HepG2 (cell line): Measurements from ENCODE around the gene CDK14. TPM values are rescaled to one million over a fixed set of nuclear protein-coding genes. Genes with fewer than 3 reads are reported as not detected.

ENCODE experiments used
- ASH2L ChIP-seq: fragments of 300-600, 200-600 bp; sonication (generic); IDR thresholded peaks from 2 replicates; pipeline ENCODE4 v1.7.0; 2017; ENCODE audit warnings: low read depth, mild to moderate bottlenecking, moderate library complexity, mixed read lengths, low read length; ENCODE audit not compliant: insufficient read length
- CEBPB ChIP-seq: IDR thresholded peaks from 2 replicates; pipeline ENCODE4 v1.6.1; 2011; ENCODE audit warnings: low read depth, low read length, improper control_type of control experiment, borderline replicate concordance
- EHMT2 ChIP-seq: fragments of 200-600 bp; sonication (generic); IDR thresholded peaks from 2 replicates; pipeline ENCODE4 v1.7.0; 2017; ENCODE audit warnings: antibody characterized with exemption, low read depth, low read length, borderline replicate concordance
- GATAD2A ChIP-seq: IDR thresholded peaks from 2 replicates; pipeline ENCODE4 v1.6.1; 2016
- KAT2B ChIP-seq: fragments of 150-350 bp; IDR thresholded peaks from 2 replicates; pipeline ENCODE4 v1.6.1; 2014; ENCODE audit warnings: low read depth, low read length, borderline replicate concordance
- KDM2A ChIP-seq: sonication (generic); formaldehyde crosslinking; IDR thresholded peaks from 2 replicates; pipeline ENCODE4 v1.4.0; 2020; ENCODE audit warnings: low read depth, missing genetic modification reagents, borderline replicate concordance
- MAX ChIP-seq: IDR thresholded peaks from 2 replicates; pipeline ENCODE4 v1.6.1; 2012; ENCODE audit warnings: inconsistent platforms
- NONO ChIP-seq, 2 experiments: fragments of 450-650 bp in 1 of 2; sonication (generic) in 1 of 2; formaldehyde crosslinking in 1 of 2; IDR thresholded peaks in 1 of 2; conservative IDR thresholded peaks in 1 of 2; 2 replicates each; pipeline versions ENCODE4 v1.6.1 to v1.8.0; 2017 to 2022; ENCODE audit warnings: mild to moderate bottlenecking in 1 of 2, missing genetic modification reagents in 1 of 2, moderate library complexity in 1 of 2
- PHF5A ChIP-seq: IDR thresholded peaks from one replicate; pipeline ENCODE4 v1.6.1; 2018; ENCODE audit warnings: low read depth, missing genetic modification reagents; ENCODE audit not compliant: unreplicated experiment
- TBX2 ChIP-seq: sonication (generic); formaldehyde crosslinking; IDR thresholded peaks from 2 replicates; pipeline ENCODE4 v1.5.0; 2020; ENCODE audit warnings: missing genetic modification reagents, mild to moderate bottlenecking, borderline replicate concordance
- ZBTB1 ChIP-seq: sonication (generic); formaldehyde crosslinking; IDR thresholded peaks from 2 replicates; pipeline ENCODE4 v1.4.0; 2020; ENCODE audit warnings: missing genetic modification reagents, borderline replicate concordance
- ZBTB43 ChIP-seq: sonication (generic); formaldehyde crosslinking; conservative IDR thresholded peaks from 2 replicates; pipeline ENCODE4 v1.4.0; 2020; ENCODE audit warnings: missing genetic modification reagents
- ZIK1 ChIP-seq: sonication (generic); formaldehyde crosslinking; IDR thresholded peaks from 2 replicates; pipeline ENCODE4 v1.5.0; 2020; ENCODE audit warnings: mild to moderate bottlenecking, low read depth, missing genetic modification reagents, borderline replicate concordance
- ZKSCAN1 ChIP-seq: fragments of 150-350 bp; IDR thresholded peaks from 2 replicates; pipeline ENCODE4 v1.6.1; 2014; ENCODE audit warnings: low read length
- ZNF792 ChIP-seq: IDR thresholded peaks from 2 replicates; pipeline ENCODE4 v1.6.1; 2016
- polyA plus RNA-seq, 8 experiments: library from polyadenylated mRNA; depleted of rRNA in 3 of 8; stranded (reverse) in 7 of 8; unstranded in 1 of 8; fragments of >200 nt; fragmentation: Illumina TruSeq in 4 of 8; extraction: Trizol in 4 of 8; gene quantifications; 2 replicates each; pipeline versions ENCODE4 v1.2.1 to v1.2.3, GENCODE V29; 2011 to 2016; ENCODE audit warnings: low read depth in 4 of 8, missing spikeins in 1 of 8, mixed read lengths in 1 of 8; ENCODE audit not compliant: insufficient read depth in 1 of 8
- total RNA-seq, 5 experiments: library from RNA; depleted of rRNA; stranded (reverse); fragments of >200 nt; fragmentation: Illumina TruSeq; extraction: Trizol; gene quantifications; 2 replicates each; pipeline ENCODE4 v1.2.3, GENCODE V29; 2016; ENCODE audit warnings: low read depth in 1 of 5
- TF ChIP-seq, protein P1 (sequence below), 2 experiments: sonication (generic) in 1 of 2; formaldehyde crosslinking in 1 of 2; IDR thresholded peaks; 2 replicates each; pipeline versions ENCODE4 v1.5.1 to v1.6.1; 2011 to 2020; ENCODE audit warnings: borderline replicate concordance in 1 of 2, low read depth in 1 of 2, low read length in 1 of 2, mild to moderate bottlenecking in 1 of 2, missing genetic modification reagents in 1 of 2, moderate library complexity in 1 of 2
- TF ChIP-seq, protein P2 (sequence below): sonication (generic); formaldehyde crosslinking; IDR thresholded peaks from 2 replicates; pipeline ENCODE4 v1.4.0; 2020; ENCODE audit warnings: missing genetic modification reagents
- TF ChIP-seq, protein P3 (sequence below): sonication (generic); formaldehyde crosslinking; IDR thresholded peaks from 2 replicates; pipeline ENCODE4 v1.4.0; 2020; ENCODE audit warnings: missing genetic modification reagents
- TF ChIP-seq, protein P4 (sequence below): IDR thresholded peaks from 2 replicates; pipeline ENCODE4 v1.6.1; 2016; ENCODE audit warnings: mild to moderate bottlenecking

CDK14 gene
- total and polyA plus RNA-seq, 2 of the 13 experiments (the other 11 are each of a cell fraction or from before 2014, with no cell fraction given): 0.26 to 0.71 TPM

DNA sequence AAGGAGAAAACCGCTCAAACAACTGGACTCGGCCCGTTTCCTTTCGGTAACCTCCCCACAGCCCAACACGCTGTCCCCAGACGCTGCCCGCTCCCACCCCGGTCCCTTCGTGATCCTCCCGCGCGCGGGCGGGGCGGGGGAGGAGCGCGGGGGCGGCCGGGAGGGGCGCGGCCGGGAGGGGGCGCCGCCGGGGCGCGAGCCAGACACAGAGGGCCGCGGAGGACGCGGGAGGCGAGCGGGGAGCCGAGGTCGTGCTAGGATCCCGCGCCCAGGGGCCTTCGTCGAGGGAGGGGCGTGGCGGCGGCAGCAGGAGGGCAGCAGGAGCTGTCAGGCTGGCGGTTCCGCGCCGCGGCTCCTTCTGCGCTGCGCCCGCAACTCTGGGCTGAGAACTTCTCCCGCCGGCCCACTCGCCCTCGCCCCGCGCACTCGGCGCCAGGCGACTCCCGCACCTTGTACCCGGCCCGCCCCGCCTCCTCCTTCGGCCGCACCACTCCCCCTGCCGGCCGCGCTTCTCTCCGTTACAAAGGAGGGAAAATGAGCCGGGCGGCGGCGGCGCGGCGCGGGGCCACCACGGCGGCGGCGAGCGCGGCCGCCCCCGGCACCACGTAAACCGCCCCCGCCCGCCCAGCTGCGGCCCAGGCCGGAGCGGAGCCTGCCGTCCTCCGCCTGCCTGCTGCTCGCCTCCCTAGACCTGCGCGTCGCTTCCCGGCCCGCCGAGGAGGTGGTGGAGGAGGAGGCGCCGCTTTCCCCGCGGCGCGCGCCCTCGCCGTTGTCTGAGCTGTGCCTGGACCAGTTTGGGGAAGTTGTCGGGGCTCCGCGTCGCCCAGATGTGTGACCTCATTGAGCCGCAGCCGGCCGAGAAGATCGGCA is at the start of gene CDK14 (continued):
- TF ChIP-seq, protein P1, sequence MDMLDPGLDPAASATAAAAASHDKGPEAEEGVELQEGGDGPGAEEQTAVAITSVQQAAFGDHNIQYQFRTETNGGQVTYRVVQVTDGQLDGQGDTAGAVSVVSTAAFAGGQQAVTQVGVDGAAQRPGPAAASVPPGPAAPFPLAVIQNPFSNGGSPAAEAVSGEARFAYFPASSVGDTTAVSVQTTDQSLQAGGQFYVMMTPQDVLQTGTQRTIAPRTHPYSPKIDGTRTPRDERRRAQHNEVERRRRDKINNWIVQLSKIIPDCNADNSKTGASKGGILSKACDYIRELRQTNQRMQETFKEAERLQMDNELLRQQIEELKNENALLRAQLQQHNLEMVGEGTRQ (IDR thresholded peaks at IDR 0.05; ENCODE audit: low read depth, low read length): no peak
- TF ChIP-seq, protein P1 (CRISPR knock-in tag; IDR thresholded peaks at IDR 0.05; ENCODE audit: borderline replicate concordance): no peak
- TF ChIP-seq ZIK1 (CRISPR knock-in tag) (no peak), ZBTB43 (CRISPR knock-in tag) (no peak), EHMT2 (no peak), GATAD2A (no peak), ZNF792 (no peak), PHF5A (no peak), KDM2A (CRISPR knock-in tag) (peak; percentile 80), ZKSCAN1 (no peak), CEBPB (no peak), NONO (IDR thresholded peaks at IDR 0.05) (no peak), NONO (CRISPR knock-in tag; conservative IDR thresholded peaks at IDR 0.05) (no peak), MAX (peak; percentile 49), KAT2B (no peak), TBX2 (CRISPR knock-in tag) (no peak), ZBTB1 (CRISPR knock-in tag) (peak; percentile 92; the same call in 1 of the 2 replicates), ASH2L (no peak)
- TF ChIP-seq, protein P2, sequence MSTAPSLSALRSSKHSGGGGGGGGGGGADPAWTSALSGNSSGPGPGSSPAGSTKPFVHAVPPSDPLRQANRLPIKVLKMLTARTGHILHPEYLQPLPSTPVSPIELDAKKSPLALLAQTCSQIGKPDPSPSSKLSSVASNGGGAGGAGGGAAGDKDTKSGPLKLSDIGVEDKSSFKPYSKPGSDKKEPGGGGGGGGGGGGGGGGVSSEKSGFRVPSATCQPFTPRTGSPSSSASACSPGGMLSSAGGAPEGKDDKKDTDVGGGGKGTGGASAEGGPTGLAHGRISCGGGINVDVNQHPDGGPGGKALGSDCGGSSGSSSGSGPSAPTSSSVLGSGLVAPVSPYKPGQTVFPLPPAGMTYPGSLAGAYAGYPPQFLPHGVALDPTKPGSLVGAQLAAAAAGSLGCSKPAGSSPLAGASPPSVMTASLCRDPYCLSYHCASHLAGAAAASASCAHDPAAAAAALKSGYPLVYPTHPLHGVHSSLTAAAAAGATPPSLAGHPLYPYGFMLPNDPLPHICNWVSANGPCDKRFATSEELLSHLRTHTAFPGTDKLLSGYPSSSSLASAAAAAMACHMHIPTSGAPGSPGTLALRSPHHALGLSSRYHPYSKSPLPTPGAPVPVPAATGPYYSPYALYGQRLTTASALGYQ (CRISPR knock-in tag): no peak
- TF ChIP-seq, protein P3, sequence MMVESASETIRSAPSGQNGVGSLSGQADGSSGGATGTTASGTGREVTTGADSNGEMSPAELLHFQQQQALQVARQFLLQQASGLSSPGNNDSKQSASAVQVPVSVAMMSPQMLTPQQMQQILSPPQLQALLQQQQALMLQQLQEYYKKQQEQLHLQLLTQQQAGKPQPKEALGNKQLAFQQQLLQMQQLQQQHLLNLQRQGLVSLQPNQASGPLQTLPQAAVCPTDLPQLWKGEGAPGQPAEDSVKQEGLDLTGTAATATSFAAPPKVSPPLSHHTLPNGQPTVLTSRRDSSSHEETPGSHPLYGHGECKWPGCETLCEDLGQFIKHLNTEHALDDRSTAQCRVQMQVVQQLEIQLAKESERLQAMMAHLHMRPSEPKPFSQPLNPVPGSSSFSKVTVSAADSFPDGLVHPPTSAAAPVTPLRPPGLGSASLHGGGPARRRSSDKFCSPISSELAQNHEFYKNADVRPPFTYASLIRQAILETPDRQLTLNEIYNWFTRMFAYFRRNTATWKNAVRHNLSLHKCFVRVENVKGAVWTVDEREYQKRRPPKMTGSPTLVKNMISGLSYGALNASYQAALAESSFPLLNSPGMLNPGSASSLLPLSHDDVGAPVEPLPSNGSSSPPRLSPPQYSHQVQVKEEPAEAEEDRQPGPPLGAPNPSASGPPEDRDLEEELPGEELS (CRISPR knock-in tag): 0 out of 2 replicates have a peak, but pooled peaks have one; percentile 10
- TF ChIP-seq, protein P4, sequence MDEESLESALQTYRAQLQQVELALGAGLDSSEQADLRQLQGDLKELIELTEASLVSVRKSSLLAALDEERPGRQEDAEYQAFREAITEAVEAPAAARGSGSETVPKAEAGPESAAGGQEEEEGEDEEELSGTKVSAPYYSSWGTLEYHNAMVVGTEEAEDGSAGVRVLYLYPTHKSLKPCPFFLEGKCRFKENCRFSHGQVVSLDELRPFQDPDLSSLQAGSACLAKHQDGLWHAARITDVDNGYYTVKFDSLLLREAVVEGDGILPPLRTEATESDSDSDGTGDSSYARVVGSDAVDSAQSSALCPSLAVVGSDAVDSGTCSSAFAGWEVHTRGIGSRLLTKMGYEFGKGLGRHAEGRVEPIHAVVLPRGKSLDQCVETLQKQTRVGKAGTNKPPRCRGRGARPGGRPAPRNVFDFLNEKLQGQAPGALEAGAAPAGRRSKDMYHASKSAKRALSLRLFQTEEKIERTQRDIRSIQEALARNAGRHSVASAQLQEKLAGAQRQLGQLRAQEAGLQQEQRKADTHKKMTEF (CRISPR knock-in tag): peak; percentile 31; the same call in 1 of the 2 replicates
